ENCODE data around the gene MEP1A. TPM values are rescaled to one million over a fixed set of nuclear protein-coding genes. Genes with fewer than 3 reads are reported as not detected.

The MEP1A gene
- total and polyA plus RNA-seq, 10 donors, result 0.09 to 0.94 (median 0.22) TPM; not detected in 3

GRCh38 chr6:46787871-46788540 is 5.2 kb upstream of the MEP1A start:
- no peak overlapping the region for H3K4me3 ChIP-seq
- no peak for DNase-seq
- no peak for TF ChIP-seq POLR2A (IDR thresholded peaks at IDR 0.05)
- TF ChIP-seq POLR2AphosphoS5 (IDR thresholded peaks at IDR 0.05), result no peak
- no peak for TF ChIP-seq CTCF (IDR thresholded peaks at IDR 0.05 in 8 of 11, conservative IDR thresholded peaks at IDR 0.05 in 3 of 11)
- no peaks in the 10 kb centered on the region for H3K9me3 ChIP-seq
- no peak overlapping the region for H3K27ac ChIP-seq
- H3K4me1 ChIP-seq, result no peaks in the 10 kb centered on the region
- WGBS, 5 donors, result 84 to 98% (median 93%) methylated on average over 5 of the region's 5 CpGs
- H3K36me3 ChIP-seq, result no peaks in the 10 kb centered on the region
- intact Hi-C loops (cut with DNase I; ENCODE audit: low total_unique reads), result no loop called here
- H3K27me3 ChIP-seq (replicated peaks in 1 of 7), result no peaks in the 10 kb centered on the region

- intact Hi-C loops (cut with DNase I; ENCODE audit: low total_unique reads), result no loop called here
These were observed 4.4 kb upstream of the MEP1A start for GRCh38 chr6:46788791-46789190.

GRCh38 chr6:46789434-46790354 is 3.5 kb upstream of the MEP1A start:
- Histone ChIP-seq H3K27ac (no peak overlapping the region), H3K27me3 (replicated peaks in 1 of 7) (no peaks in the 10 kb centered on the region), H3K4me3 (no peak overlapping the region), H3K9me3 (no peaks in the 10 kb centered on the region), H3K4me1 (no peaks in the 10 kb centered on the region), H3K36me3 (no peaks in the 10 kb centered on the region)
- no peak for DNase-seq
- TF ChIP-seq CTCF (IDR thresholded peaks at IDR 0.05 in 8 of 11, conservative IDR thresholded peaks at IDR 0.05 in 3 of 11) (no peak), POLR2A (IDR thresholded peaks at IDR 0.05) (no peak), POLR2AphosphoS5 (IDR thresholded peaks at IDR 0.05) (no peak)
- intact Hi-C loops (cut with DNase I; ENCODE audit: low total_unique reads), result no loop called here
- WGBS, 5 donors, result 52 to 83% (median 77%) methylated on average over 4 of the region's 4 CpGs

More at GRCh38 chr6:46788791-46789190, 4.4 kb upstream of the MEP1A start:
- Histone ChIP-seq H3K27ac (no peak overlapping the region), H3K4me1 (no peaks in the 10 kb centered on the region), H3K36me3 (no peaks in the 10 kb centered on the region), H3K27me3 (replicated peaks in 1 of 7) (no peaks in the 10 kb centered on the region), H3K4me3 (no peak overlapping the region), H3K9me3 (no peaks in the 10 kb centered on the region)
- TF ChIP-seq POLR2AphosphoS5 (IDR thresholded peaks at IDR 0.05) (no peak), CTCF (IDR thresholded peaks at IDR 0.05 in 8 of 11, conservative IDR thresholded peaks at IDR 0.05 in 3 of 11) (no peak), POLR2A (IDR thresholded peaks at IDR 0.05) (no peak)
- no peak for DNase-seq
- WGBS, 5 donors, result 79 to 92% (median 91%) methylated on average over 3 of the region's 3 CpGs

- Histone ChIP-seq H3K27me3 (replicated peaks in 1 of 7) (no peaks in the 10 kb centered on the region), H3K36me3 (no peaks in the 10 kb centered on the region), H3K27ac (no peak overlapping the region), H3K4me1 (no peaks in the 10 kb centered on the region), H3K4me3 (no peak overlapping the region), H3K9me3 (no peaks in the 10 kb centered on the region)
- DNase-seq, result no peak
- TF ChIP-seq POLR2A (IDR thresholded peaks at IDR 0.05) (no peak), POLR2AphosphoS5 (IDR thresholded peaks at IDR 0.05) (no peak), CTCF (IDR thresholded peaks at IDR 0.05 in 8 of 11, conservative IDR thresholded peaks at IDR 0.05 in 3 of 11) (no peak)
- intact Hi-C loops (cut with DNase I; ENCODE audit: low total_unique reads), result no loop called here
These were observed 2.8 kb upstream of the MEP1A start for GRCh38 chr6:46790355-46790874.

All from spleen (tissue), 11 donors.